Smooth muscle cell (in vitro differentiated cells): ENCODE measurements around the gene PFN1. TPM values are rescaled to one million over a fixed set of nuclear protein-coding genes. Genes with fewer than 3 reads are reported as not detected.

Experiments
- DNase-seq: peaks from one replicate; lab custom pipeline; 2025; ENCODE audit not compliant: unreplicated experiment; lab: John Stamatoyannopoulos, UW
- H2AFZ ChIP-seq: fragments of 200-600 bp; sonication (generic); 2 replicates; pipeline ENCODE4 v1.6.0; 2016; ENCODE audit warnings: antibody characterized with exemption, low read depth, mild to moderate bottlenecking
- H3F3A ChIP-seq: fragments of 200-600 bp; sonication (generic); 2 replicates; pipeline ENCODE4 v1.6.0; 2017; ENCODE audit warnings: antibody characterized with exemption, low read depth
- H3K27ac ChIP-seq: fragments of 200-600 bp; sonication (generic); 2 replicates; pipeline ENCODE4 v1.5.1; 2016; ENCODE audit warnings: low read depth, mild to moderate bottlenecking
- H3K27me3 ChIP-seq: fragments of 200-600 bp; sonication (generic); 2 replicates; pipeline ENCODE4 v1.6.1; 2016; ENCODE audit warnings: low read depth, mild to moderate bottlenecking
- H3K36me3 ChIP-seq: fragments of 200-600 bp; sonication (generic); 2 replicates; pipeline ENCODE4 v1.5.1; 2016; ENCODE audit warnings: low read depth
- H3K4me1 ChIP-seq: fragments of 200-600 bp; sonication (generic); 2 replicates; pipeline ENCODE4 v1.5.1; 2016; ENCODE audit warnings: low read depth
- H3K4me2 ChIP-seq: fragments of 200-600 bp; sonication (generic); 2 replicates; pipeline ENCODE4 v1.6.0; 2016; ENCODE audit warnings: mild to moderate bottlenecking
- H3K4me3 ChIP-seq: fragments of 200-600 bp; sonication (generic); 2 replicates; pipeline ENCODE4 v1.5.1; 2016; ENCODE audit warnings: mild to moderate bottlenecking
- H3K79me2 ChIP-seq: fragments of 200-600 bp; sonication (generic); 2 replicates; pipeline ENCODE4 v1.6.0; 2016; ENCODE audit warnings: low read depth, mild to moderate bottlenecking
- H3K9ac ChIP-seq: fragments of 200-600 bp; sonication (generic); 2 replicates; pipeline ENCODE4 v1.6.0; 2016; ENCODE audit warnings: low read depth
- H3K9me3 ChIP-seq: fragments of 200-600 bp; sonication (generic); replicated peaks from 2 replicates; pipeline ENCODE4 v1.5.1; 2016; ENCODE audit warnings: low read depth
- H4K20me1 ChIP-seq: fragments of 200-600 bp; sonication (generic); 2 replicates; pipeline ENCODE4 v1.6.0; 2016; ENCODE audit warnings: low read depth
- CTCF ChIP-seq: fragments of 200-600 bp; sonication (generic); IDR thresholded peaks from 2 replicates; pipeline ENCODE4 v1.5.1; 2017; ENCODE audit warnings: borderline replicate concordance, mild to moderate bottlenecking, antibody characterized with exemption; ENCODE audit not compliant: insufficient read depth, poor library complexity, severe bottlenecking
- WGBS: methylation state at CpG from one replicate; pipeline ENCODE4 v1.1.7; 2016; ENCODE audit warnings: low lambda C conversion rate; 5-methylcytosine and 5-hydroxymethylcytosine counted together
- polyA plus RNA-seq: library from polyadenylated mRNA; unstranded; fragments of >200 nt; fragmentation: Nextera tagmentation; extraction: Ambion mirVana; gene quantifications from 2 replicates; pipeline ENCODE4 v1.2.1, GENCODE V29; 2016
- total RNA-seq: library from RNA; depleted of rRNA; stranded (reverse); fragments of >200 nt; gene quantifications from 2 replicates; pipeline ENCODE4 v1.2.3, GENCODE V29; 2014

The PFN1 gene
- total and polyA plus RNA-seq, 2 experiments from 2014 or later: 838 to 1,485 TPM

GRCh38 chr17:4951486-4951885 lies 3.2 kb upstream of the PFN1 start:
- peaks cover 12% of the 10 kb centered on the region for H4K20me1 ChIP-seq
- H3K36me3 ChIP-seq: no peaks in the 10 kb centered on the region
- no peak for DNase-seq
- peaks cover 17% of the 10 kb centered on the region for H3K79me2 ChIP-seq
- WGBS: 70% methylated on average over 3 of the region's 3 CpGs
- H3K9me3 ChIP-seq: no peaks in the 10 kb centered on the region
- H3K27ac ChIP-seq: no peak overlapping the region
- no peak overlapping the region for H2AFZ ChIP-seq
- H3K4me2 ChIP-seq: no peak overlapping the region
- H3K4me3 ChIP-seq: no peak overlapping the region
- H3F3A ChIP-seq: peaks cover 16% of the 10 kb centered on the region
- TF ChIP-seq CTCF: no peak
- H3K9ac ChIP-seq: no peak overlapping the region
- no peaks in the 10 kb centered on the region for H3K27me3 ChIP-seq
- peaks cover 23% of the 10 kb centered on the region for H3K4me1 ChIP-seq

DNA sequence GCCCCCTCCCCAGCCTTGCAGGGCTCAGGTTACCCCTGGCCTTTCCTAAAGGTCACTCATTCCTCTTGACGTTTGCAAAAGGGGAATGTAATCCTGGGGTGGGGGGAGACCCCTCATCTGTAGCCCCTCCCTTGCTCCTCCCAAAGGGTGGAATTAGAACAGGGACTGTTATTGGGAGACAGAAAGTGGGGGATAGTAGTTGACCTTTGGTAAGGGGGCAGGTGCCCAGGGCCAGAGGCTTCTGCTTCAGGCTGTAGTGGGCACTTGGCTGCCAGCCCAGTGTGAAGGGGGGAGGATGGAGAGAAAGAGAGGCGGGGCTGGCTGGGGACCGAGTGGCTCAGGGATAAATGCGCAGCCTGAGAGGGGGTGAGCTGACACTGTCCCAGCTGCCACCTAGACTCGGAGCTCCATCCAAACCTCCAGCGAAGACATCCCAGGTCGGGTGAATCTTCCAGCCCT lies 2.4 kb upstream of the PFN1 start, which contains the start of gene ENO3:
ENO3 (plus strand) TSS at position 374 of the 459 bp plus-strand sequence. CDS start 711 bp downstream, outside the sequence.
- no peaks in the 10 kb centered on the region for H3K27me3 ChIP-seq
- WGBS: 42% methylated on average over 6 of the region's 7 CpGs
- peaks cover 24% of the 10 kb centered on the region for H3K79me2 ChIP-seq
- DNase-seq: no peak
- peak within 1 kb of the TSS; percentile 96 for H3K4me3 ChIP-seq
- H3K9me3 ChIP-seq: no peaks in the 10 kb centered on the region
- peak within 1 kb of the TSS; percentile 72 for H3K9ac ChIP-seq
- H3F3A ChIP-seq: peaks cover 22% of the 10 kb centered on the region
- no peaks in the 10 kb centered on the region for H3K36me3 ChIP-seq
- H2AFZ ChIP-seq: peak within 1 kb of the TSS; percentile 74
- no peak for TF ChIP-seq CTCF
- peaks cover 29% of the 10 kb centered on the region for H3K4me1 ChIP-seq
- H3K4me2 ChIP-seq: peak within 1 kb of the TSS; percentile 90
- H4K20me1 ChIP-seq: peaks cover 20% of the 10 kb centered on the region
- H3K27ac ChIP-seq: peak within 1 kb of the TSS; percentile 96

GRCh38 chr17:4950075-4950745 lies 1.9 kb upstream of the PFN1 start:
- no peak for TF ChIP-seq CTCF
- H2AFZ ChIP-seq: peak overlapping the region; percentile 74
- peaks cover 22% of the 10 kb centered on the region for H3F3A ChIP-seq
- DNase-seq: no peak
- 3% methylated on average over 33 of the region's 52 CpGs for WGBS
- no peaks in the 10 kb centered on the region for H3K36me3 ChIP-seq
- peaks cover 25% of the 10 kb centered on the region for H4K20me1 ChIP-seq
- H3K9me3 ChIP-seq: no peaks in the 10 kb centered on the region
- H3K4me1 ChIP-seq: peaks cover 29% of the 10 kb centered on the region
- peak overlapping the region; percentile 90 for H3K4me2 ChIP-seq
- H3K27ac ChIP-seq: peak overlapping the region; percentile 96
- peak overlapping the region; percentile 72 for H3K9ac ChIP-seq
- peak overlapping the region; percentile 96 for H3K4me3 ChIP-seq
- H3K79me2 ChIP-seq: peaks cover 28% of the 10 kb centered on the region
- no peaks in the 10 kb centered on the region for H3K27me3 ChIP-seq
